Measurements from ENCODE around the gene EXD3.
"Not testable (repeated sequence)": the region's sequence is repeated elsewhere in the genome, so short reads cannot be mapped to it uniquely, and the experiment has no call there.

EXD3 gene

DNA sequence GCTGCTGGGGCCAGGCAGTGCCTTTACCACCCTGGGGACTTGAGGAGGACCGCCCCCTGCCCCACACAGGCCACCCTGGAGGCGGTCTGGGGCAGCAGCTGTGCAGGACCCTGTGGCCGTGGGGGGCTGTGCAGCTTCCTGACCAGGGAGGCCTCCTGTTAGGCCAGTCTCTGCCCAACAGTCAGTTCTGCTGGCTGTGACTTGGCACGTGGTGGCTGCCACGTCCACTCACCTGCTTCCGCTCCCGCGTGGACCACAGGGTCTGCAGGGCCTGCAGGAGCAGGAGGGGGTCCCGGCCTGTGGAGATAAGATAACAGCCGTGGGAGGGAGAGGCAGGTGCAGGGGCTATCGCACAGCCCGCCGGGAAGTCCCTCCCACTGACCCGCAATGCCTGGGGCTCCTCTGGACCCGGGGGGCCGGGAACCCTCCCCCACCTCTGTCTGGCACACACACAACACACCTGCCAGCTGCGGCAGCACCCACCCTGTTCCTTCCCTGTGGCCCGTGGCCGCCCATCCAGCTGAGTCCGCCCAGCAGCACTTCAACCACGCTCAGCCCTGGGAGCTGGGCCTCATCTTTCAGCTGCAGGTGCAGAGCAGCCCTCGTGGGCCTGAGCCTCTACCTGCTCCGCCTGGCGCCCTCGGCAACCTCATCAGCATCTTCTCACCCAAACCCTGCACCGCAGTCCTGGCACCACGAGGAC is 39.7 kb downstream of the EXD3 start:
- TF ChIP-seq CTCF (IDR thresholded peaks at IDR 0.05; ENCODE audit: low read depth, low read length), result no peak
- no peak for DNase-seq (ENCODE audit: extremely low read depth, low read depth)

DNA sequence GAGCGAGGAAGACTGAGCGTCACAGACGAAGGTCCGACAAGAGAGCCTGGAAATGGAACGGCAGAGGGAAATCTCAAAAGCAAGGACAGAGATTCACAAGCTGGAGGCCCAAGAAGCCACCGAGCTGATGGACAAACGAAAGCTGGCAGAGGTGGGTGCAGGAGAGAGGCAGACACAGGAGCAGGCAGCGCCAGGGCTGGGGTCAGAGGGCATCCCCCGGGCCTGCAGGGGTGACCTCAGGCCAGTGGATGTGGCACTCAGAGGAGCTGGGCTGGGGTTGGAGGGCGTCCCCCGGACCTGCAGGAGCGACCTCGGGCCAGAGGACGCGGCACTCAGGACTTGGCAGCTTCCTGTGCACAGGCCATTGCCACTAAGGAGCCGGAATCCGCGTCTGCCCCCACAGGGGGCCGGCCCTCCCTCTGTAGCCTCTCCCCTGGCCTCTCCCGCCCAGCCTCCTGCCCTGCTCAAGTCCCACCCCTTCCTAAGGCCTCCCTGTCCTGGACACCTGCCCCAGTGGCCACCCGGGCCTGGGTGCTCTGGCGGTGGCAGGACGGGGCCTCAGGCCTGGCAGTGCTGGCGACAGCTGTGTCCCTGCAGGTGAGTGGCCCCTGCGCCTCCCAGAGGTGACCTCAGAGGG is 40.4 kb downstream of the EXD3 start:
- no peak for TF ChIP-seq CTCF (IDR thresholded peaks at IDR 0.05; ENCODE audit: low read depth, low read length)

GRCh38 chr9:137381501-137382443 is 41.2 kb downstream of the EXD3 start:
- no peak for TF ChIP-seq CTCF (IDR thresholded peaks at IDR 0.05; ENCODE audit: low read depth, low read length)
- no peak for DNase-seq (ENCODE audit: extremely low read depth, low read depth)

More for the DNA sequence above, 40.4 kb downstream of the EXD3 start:
- no peak for DNase-seq (ENCODE audit: extremely low read depth, low read depth)

DNA sequence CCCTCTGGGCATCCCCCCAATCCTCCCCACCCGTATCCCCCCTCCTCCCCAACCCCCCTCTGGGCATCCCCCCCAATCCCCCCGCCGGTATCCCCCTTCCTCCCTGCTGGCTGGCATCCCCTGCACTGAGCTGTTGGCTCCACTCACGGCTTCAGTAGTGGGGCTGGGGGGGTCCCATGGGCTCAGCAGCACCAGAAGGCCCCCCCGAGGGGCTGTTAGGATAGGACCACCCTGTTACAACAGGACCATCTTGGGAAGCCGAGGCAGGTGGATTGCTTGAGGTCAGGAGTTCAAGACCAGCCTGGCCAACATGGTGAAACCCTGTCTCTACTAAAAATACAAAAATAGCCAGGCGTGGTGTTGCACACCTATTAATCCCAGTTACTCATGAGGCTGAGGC is 42.4 kb downstream of the EXD3 start:
- no peak for DNase-seq (ENCODE audit: extremely low read depth, low read depth)
- TF ChIP-seq CTCF (IDR thresholded peaks at IDR 0.05; ENCODE audit: low read depth, low read length), result no peak

GRCh38 chr9:137380171-137380570 is 42.8 kb downstream of the EXD3 start:
- no peak for TF ChIP-seq CTCF (IDR thresholded peaks at IDR 0.05; ENCODE audit: low read depth, low read length)
- DNase-seq (ENCODE audit: extremely low read depth, low read depth), result no peak

DNA sequence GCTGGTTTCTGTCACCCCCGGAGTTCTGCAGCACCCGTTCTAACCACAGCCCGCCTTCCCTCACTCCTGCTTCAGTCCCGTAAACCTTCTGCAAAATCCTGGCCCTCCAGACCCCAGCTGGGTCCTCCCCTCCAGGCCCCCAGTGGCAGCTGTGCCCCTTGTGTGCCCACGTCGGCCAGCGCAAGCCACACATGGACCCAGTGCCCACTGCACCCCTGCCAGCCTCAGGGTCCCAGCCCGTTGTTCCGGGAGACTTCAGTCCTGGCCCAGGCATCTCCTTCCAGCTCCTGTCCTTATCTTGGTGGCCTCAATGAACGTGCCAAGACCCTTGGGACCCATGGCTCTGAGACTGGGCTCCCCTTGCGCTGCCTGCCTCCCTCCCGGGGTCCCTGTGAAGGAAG is 43.2 kb downstream of the EXD3 start:
- TF ChIP-seq CTCF (IDR thresholded peaks at IDR 0.05; ENCODE audit: low read depth, low read length), result no peak

DNA sequence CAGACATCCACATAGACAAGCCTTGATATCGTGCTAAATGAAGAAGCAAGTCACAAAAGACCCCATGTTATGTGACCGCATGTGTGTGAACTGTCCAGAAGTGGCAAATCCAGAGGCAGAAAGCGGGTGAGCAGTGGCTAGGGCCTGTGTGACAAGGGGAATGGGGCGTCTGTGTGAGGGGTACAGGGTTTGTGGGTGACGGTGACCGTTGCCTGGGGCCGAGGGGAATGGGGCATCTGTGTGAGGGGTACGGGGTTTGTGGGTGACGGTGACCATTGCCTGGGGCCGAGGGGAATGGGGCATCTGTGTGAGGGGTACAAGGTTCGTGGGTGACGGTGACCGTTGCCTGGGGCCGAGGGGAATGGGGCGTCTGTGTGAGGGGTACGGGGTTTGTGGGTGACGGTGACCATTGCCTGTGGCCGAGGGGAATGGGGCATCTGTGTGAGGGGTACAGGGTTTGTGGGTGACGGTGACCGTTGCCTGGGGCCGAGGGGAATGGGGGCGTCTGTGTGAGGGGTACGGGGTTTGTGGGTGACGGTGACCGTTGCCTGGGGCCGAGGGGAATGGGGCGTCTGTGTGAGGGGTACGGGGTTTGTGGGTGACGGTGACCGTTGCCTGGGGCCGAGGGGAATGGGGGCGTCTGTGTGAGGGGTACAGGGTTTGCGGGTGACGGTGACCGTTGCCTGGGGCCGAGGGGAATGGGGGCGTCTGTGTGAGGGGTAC is 44.1 kb downstream of the EXD3 start:
- DNase-seq (ENCODE audit: extremely low read depth, low read depth), result not testable (repeated sequence)

More for the DNA sequence above, 43.2 kb downstream of the EXD3 start:
- DNase-seq (ENCODE audit: extremely low read depth, low read depth), result no peak
